ENCODE data around the gene LARGE1.

The LARGE1 gene

GRCh38 chr22:33288078-33288477 is 632.2 kb downstream of the LARGE1 start:
- TF ChIP-seq GABPA (IDR thresholded peaks at IDR 0.05; ENCODE audit: low read depth) (no peak), REST (IDR thresholded peaks at IDR 0.05; ENCODE audit: insufficient replicate concordance, low read depth) (no peak), SPI1 (IDR thresholded peaks at IDR 0.05; ENCODE audit: borderline replicate concordance, low read depth) (no peak), POLR2AphosphoS5 (IDR thresholded peaks at IDR 0.05; ENCODE audit: low read depth) (no peak), CTCF (IDR thresholded peaks at IDR 0.05; ENCODE audit: insufficient read depth, low read length) (no peak)
- no peaks in the 10 kb centered on the region for H3K27me3 ChIP-seq (ENCODE audit: insufficient read depth, poor library complexity, severe bottlenecking)
- DNase-seq (ENCODE audit: low read depth in 1 of 2, low spot score in 1 of 2): no peak
- no peak overlapping the region for H3K4me3 ChIP-seq (replicated peaks; ENCODE audit: insufficient read depth, low read length)
- no peak overlapping the region for H3K27ac ChIP-seq (replicated peaks)

- Histone ChIP-seq H3K27ac (replicated peaks) (no peak overlapping the region), H3K4me3 (replicated peaks; ENCODE audit: insufficient read depth, low read length) (no peak overlapping the region), H3K27me3 (ENCODE audit: insufficient read depth, poor library complexity, severe bottlenecking) (no peaks in the 10 kb centered on the region)
- DNase-seq (ENCODE audit: low read depth in 1 of 2, low spot score in 1 of 2): no peak
- no peak for TF ChIP-seq POLR2AphosphoS5 (IDR thresholded peaks at IDR 0.05; ENCODE audit: low read depth)
- TF ChIP-seq REST (IDR thresholded peaks at IDR 0.05; ENCODE audit: insufficient replicate concordance, low read depth): no peak
- TF ChIP-seq GABPA (IDR thresholded peaks at IDR 0.05; ENCODE audit: low read depth): no peak
- TF ChIP-seq CTCF (IDR thresholded peaks at IDR 0.05; ENCODE audit: insufficient read depth, low read length): no peak
- no peak for TF ChIP-seq SPI1 (IDR thresholded peaks at IDR 0.05; ENCODE audit: borderline replicate concordance, low read depth)
These were observed 645.2 kb downstream of the LARGE1 start for GRCh38 chr22:33275073-33275443.

- Histone ChIP-seq H3K27me3 (ENCODE audit: insufficient read depth, poor library complexity, severe bottlenecking) (no peaks in the 10 kb centered on the region), H3K4me3 (replicated peaks; ENCODE audit: insufficient read depth, low read length) (no peak overlapping the region), H3K27ac (replicated peaks) (no peak overlapping the region)
- DNase-seq (ENCODE audit: low read depth in 1 of 2, low spot score in 1 of 2): peak; percentile 2 to 22
- TF ChIP-seq GABPA (IDR thresholded peaks at IDR 0.05; ENCODE audit: low read depth): no peak
- peak; percentile 25 for TF ChIP-seq CTCF (IDR thresholded peaks at IDR 0.05; ENCODE audit: insufficient read depth, low read length)
- TF ChIP-seq SPI1 (IDR thresholded peaks at IDR 0.05; ENCODE audit: borderline replicate concordance, low read depth): peak; percentile 20; the same call in 1 of the 2 replicates
These were observed 645.8 kb downstream of the LARGE1 start for GRCh38 chr22:33274214-33275072.
